GM12878 (cell line): ENCODE results near the gene KIF17. TPM values are rescaled to one million over a fixed set of nuclear protein-coding genes. Genes with fewer than 3 reads are reported as not detected.

Source experiments
- ATAC-seq: fragments of 200-7000 bp; cut with Tn5 transposase; 3 replicates; pipeline ENCODE4 v1.9.1; 2020; ENCODE audit warnings: mild to moderate bottlenecking, moderate library complexity
- BruUV-seq: library from RNA; stranded (reverse); fragments of 400-500 nt; replicated peaks from 2 replicates; lab custom pipeline; 2021; lab: Mats Ljungman, UMichigan
- CTCF ChIA-PET: fragments of 300-600 bp; sonication (Branson Sonifier 250); formaldehyde crosslinking; extraction: SDS; loops from one replicate; lab custom pipeline; 2021; ENCODE audit warnings: inconsistent platforms; lab: Yijun Ruan, JAX
- POLR2A ChIA-PET: fragments of 350-600 bp; formaldehyde crosslinking; extraction: SDS; loops from one replicate; lab custom pipeline; 2021; ENCODE audit warnings: inconsistent platforms; lab: Charles Lee
- RAD21 ChIA-PET: fragments of 300-600 bp; sonication (Branson Sonifier 250); formaldehyde crosslinking; loops from one replicate; lab custom pipeline; 2023; ENCODE audit warnings: antibody characterized with exemption; ENCODE audit not compliant: unreplicated experiment; lab: Charles Lee
- SMC1A ChIA-PET: fragments of 300-600 bp; sonication (Branson Sonifier 250); formaldehyde crosslinking; loops from one replicate; lab custom pipeline; 2023; ENCODE audit not compliant: unreplicated experiment, uncharacterized antibody; lab: Charles Lee
- DNase-seq: peaks from one replicate; pipeline ENCODE4 v3.0.0-alpha.2; 2011; ENCODE audit warnings: low read depth, low spot score
- FAIRE-seq: peaks from 3 replicates; lab custom pipeline; 2011; peaks lifted over from hg19 to GRCh38; lab: Jason Lieb, UNC
- H2AFZ ChIP-seq: 2 replicates; pipeline ENCODE4 v1.6.0; 2011; ENCODE audit warnings: low read depth, low read length, control low read depth; ENCODE audit not compliant: control insufficient read depth
- H3K27ac ChIP-seq: 2 replicates; pipeline ENCODE4 v1.5.1; 2011; ENCODE audit warnings: control low read depth; ENCODE audit not compliant: control insufficient read depth, insufficient read depth
- H3K27me3 ChIP-seq, 2 experiments: replicated peaks in 1 of 2; 2 replicates each; pipeline versions ENCODE4 v1.6.0 to v1.6.1; 2011; ENCODE audit warnings: low read length in 1 of 2; ENCODE audit not compliant: control insufficient read depth in 2 of 2, insufficient read depth in 2 of 2
- H3K36me3 ChIP-seq, 2 experiments: 2 replicates each; pipeline ENCODE4 v1.5.1; 2011; ENCODE audit warnings: low read length in 1 of 2; ENCODE audit not compliant: control insufficient read depth in 2 of 2, insufficient read depth in 2 of 2
- H3K4me1 ChIP-seq: 2 replicates; pipeline ENCODE4 v1.6.1; 2011; ENCODE audit warnings: mild to moderate bottlenecking, low read length, moderate library complexity, mixed read lengths; ENCODE audit not compliant: control insufficient read depth, insufficient read depth
- H3K4me2 ChIP-seq: 2 replicates; pipeline ENCODE4 v1.6.0; 2011; ENCODE audit warnings: control low read depth; ENCODE audit not compliant: control insufficient read depth, insufficient read depth
- H3K4me3 ChIP-seq: fragments of 200-600 bp; sonication (generic); 2 replicates; pipeline ENCODE4 v1.5.1; 2016
- H3K79me2 ChIP-seq: 2 replicates; pipeline ENCODE4 v1.6.0; 2011; ENCODE audit warnings: low read length; ENCODE audit not compliant: control insufficient read depth, insufficient read depth
- H3K9ac ChIP-seq: 2 replicates; pipeline ENCODE4 v1.8.0; 2011; ENCODE audit warnings: low read length, control low read depth, mixed read lengths; ENCODE audit not compliant: control insufficient read depth, insufficient read depth
- H3K9me3 ChIP-seq: replicated peaks from 3 replicates; pipeline ENCODE4 v1.5.1; 2011; ENCODE audit warnings: mild to moderate bottlenecking, low read length; ENCODE audit not compliant: control insufficient read depth, insufficient read depth
- H4K20me1 ChIP-seq: 2 replicates; pipeline ENCODE4 v1.6.0; 2011; ENCODE audit not compliant: control insufficient read depth, insufficient read depth
- BCL11A ChIP-seq: IDR thresholded peaks from 2 replicates; pipeline ENCODE4 v1.6.1; 2011; ENCODE audit warnings: low read depth, low read length
- BHLHE40 ChIP-seq, 2 experiments: fragments of 450-650 bp in 1 of 2; IDR thresholded peaks; 2 replicates each; pipeline ENCODE4 v1.6.1; 2011 to 2017; ENCODE audit warnings: low read depth in 2 of 2, borderline replicate concordance in 1 of 2, improper control_type of control experiment in 1 of 2, low read length in 1 of 2, mild to moderate bottlenecking in 1 of 2
- CBX3 ChIP-seq: fragments of 200-600 bp; sonication (generic); IDR thresholded peaks from 2 replicates; pipeline ENCODE4 v1.6.1; 2016; ENCODE audit warnings: low read depth, borderline replicate concordance
- CBX5 ChIP-seq: sonication (generic); IDR thresholded peaks from 2 replicates; pipeline ENCODE4 v1.6.1; 2016; ENCODE audit warnings: low read depth, moderate library complexity, mild to moderate bottlenecking, inconsistent platforms
- CEBPB ChIP-seq, 2 experiments: fragments of 150-350 bp in 1 of 2; IDR thresholded peaks; 2 replicates each; pipeline ENCODE4 v1.6.1; 2012 to 2014; ENCODE audit warnings: low read depth in 2 of 2, low read length in 2 of 2, borderline replicate concordance in 1 of 2, inconsistent platforms in 1 of 2
- CREB1 ChIP-seq: IDR thresholded peaks from 2 replicates; pipeline ENCODE4 v1.6.1; 2012; ENCODE audit warnings: low read depth, mild to moderate bottlenecking, inconsistent platforms
- EED ChIP-seq: sonication (generic); IDR thresholded peaks from 2 replicates; pipeline ENCODE4 v1.6.1; 2016; ENCODE audit warnings: antibody characterized with exemption, low read depth
- FOXM1 ChIP-seq: IDR thresholded peaks from 2 replicates; pipeline ENCODE4 v1.6.1; 2012; ENCODE audit warnings: low read depth, mild to moderate bottlenecking, inconsistent platforms, low read length, moderate library complexity
- HDAC6 ChIP-seq: fragments of 200-600 bp; sonication (generic); IDR thresholded peaks from one replicate; pipeline ENCODE4 v1.8.0; 2017; ENCODE audit warnings: antibody characterized with exemption; ENCODE audit not compliant: unreplicated experiment
- IKZF1 ChIP-seq: fragments of 450-650 bp; conservative IDR thresholded peaks from 2 replicates; pipeline ENCODE4 v1.6.1; 2017; ENCODE audit warnings: antibody characterized with exemption, mild to moderate bottlenecking
- IRF4 ChIP-seq: IDR thresholded peaks from 2 replicates; pipeline ENCODE4 v1.6.1; 2011; ENCODE audit warnings: low read depth, low read length
- KLF5 ChIP-seq: fragments of 450-650 bp; IDR thresholded peaks from 2 replicates; pipeline ENCODE4 v1.6.1; 2014; ENCODE audit warnings: mild to moderate bottlenecking; ENCODE audit not compliant: partially characterized antibody
- NR2F1 ChIP-seq: fragments of 450-650 bp; conservative IDR thresholded peaks from 2 replicates; pipeline ENCODE4 v1.6.1; 2017; ENCODE audit warnings: mild to moderate bottlenecking
- POU2F2 ChIP-seq: IDR thresholded peaks from 3 replicates; pipeline ENCODE4 v1.6.1; 2011; ENCODE audit warnings: low read depth, mild to moderate bottlenecking, low read length, borderline replicate concordance
- STAT1 ChIP-seq: fragments of 450-650 bp; conservative IDR thresholded peaks from 2 replicates; pipeline ENCODE4 v1.6.1; 2014; ENCODE audit warnings: antibody characterized with exemption, mild to moderate bottlenecking
- TCF7 ChIP-seq: IDR thresholded peaks from 2 replicates; pipeline ENCODE4 v1.6.1; 2014; ENCODE audit warnings: antibody characterized with exemption, borderline replicate concordance
- ZNF217 ChIP-seq: fragments of 450-650 bp; IDR thresholded peaks from 2 replicates; pipeline ENCODE4 v1.6.1; 2017; ENCODE audit warnings: antibody characterized with exemption, mild to moderate bottlenecking
- ZNF24 ChIP-seq: fragments of 450-650 bp; IDR thresholded peaks from 2 replicates; pipeline ENCODE4 v1.6.1; 2017; ENCODE audit warnings: antibody characterized with exemption, mild to moderate bottlenecking
- WGBS: methylation state at CpG from one replicate; pipeline ENCODE4 v1.1.6; 2016; ENCODE audit warnings: low lambda C conversion rate; ENCODE audit not compliant: insufficient replicate concordance, insufficient coverage; ENCODE audit errors: missing lambda C conversion rate; 5-methylcytosine and 5-hydroxymethylcytosine counted together
- in situ Hi-C: fragments of 300-500 bp; cut with MboI; formaldehyde crosslinking; loops from 9 replicates; pipeline ENCODE4 v1.14.3; 2018; ENCODE audit warnings: mixed read lengths
- intact Hi-C: fragments of 100-400 bp; cut with micrococcal nuclease; formaldehyde crosslinking; loops from one replicate; pipeline ENCODE4 v1.14.2; 2022; ENCODE audit not compliant: unreplicated experiment
- polyA plus RNA-seq, 11 experiments: library from polyadenylated mRNA; depleted of rRNA in 4 of 11; unstranded in 6 of 11; stranded (reverse) in 5 of 11; fragments of >200 nt; fragmentation: Nextera tagmentation in 4 of 11; fragmentation: Illumina TruSeq in 1 of 11; extraction: Ambion mirVana in 4 of 11; extraction: Trizol in 1 of 11; gene quantifications; 1 replicate in 1 of 11; 2 replicates in 10 of 11; pipeline versions ENCODE4 v1.2.1 to v1.2.3, GENCODE V29; 2011 to 2016; ENCODE audit warnings: inconsistent platforms in 2 of 11, missing spikeins in 2 of 11, low read depth in 1 of 11
- total RNA-seq, 4 experiments: library from RNA; depleted of rRNA in 3 of 4; stranded (reverse); fragments of >200 nt in 3 of 4; fragmentation: Illumina TruSeq in 1 of 4; extraction: Trizol in 1 of 4; gene quantifications; 2 replicates each; pipeline versions ENCODE4 v1.2.1 to v1.2.3, GENCODE V29; 2013 to 2021
- TF ChIP-seq, protein P1 (sequence below): fragments of 450-650 bp; IDR thresholded peaks from 2 replicates; pipeline ENCODE4 v1.6.1; 2017; ENCODE audit warnings: mild to moderate bottlenecking, low read depth, inconsistent platforms; ENCODE audit not compliant: poor library complexity, severe bottlenecking

The KIF17 gene
- total and polyA plus RNA-seq, 10 of the 15 experiments (the other 5 are each of a cell fraction or from before 2014, with no cell fraction given): 0.01 to 0.10 (median 0.03) TPM; not detected in 7

DNA sequence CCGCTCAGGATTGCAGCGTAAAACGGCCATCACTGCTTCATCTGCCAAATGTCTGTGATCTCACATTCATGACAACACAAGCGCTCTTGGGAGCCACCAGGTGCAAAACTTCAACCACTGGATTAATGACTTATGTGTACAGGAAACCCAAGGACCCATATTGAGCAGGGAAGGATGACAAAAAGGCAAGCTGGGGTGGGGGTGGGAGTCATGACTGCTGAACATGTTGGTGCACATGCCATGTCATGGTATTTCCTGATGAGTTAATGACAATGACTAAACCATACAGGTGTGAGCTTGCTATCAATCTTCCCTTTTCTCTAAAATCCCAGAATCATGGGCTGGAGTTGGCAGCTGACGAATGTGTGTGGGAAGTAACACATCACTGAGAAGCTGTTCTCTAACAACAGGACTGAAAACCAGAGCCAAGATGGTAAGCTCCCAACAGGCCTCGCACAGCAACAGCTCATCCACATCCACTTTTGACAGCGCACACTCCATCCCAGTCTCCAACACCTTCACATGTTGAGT, 17.8 kb upstream of the KIF17 start:
- in situ Hi-C loops (no loop called here), intact Hi-C loops (no loop called here)
- TF ChIP-seq CEBPB (IDR thresholded peaks at IDR 0.05; ENCODE audit: borderline replicate concordance in 1 of 2, low read depth in 2 of 2, low read length in 2 of 2) (no peak), ZNF24 (no peak), IKZF1 (no peak), FOXM1 (no peak), CBX3 (no peak), CBX5 (no peak), TCF7 (no peak), CREB1 (no peak), NR2F1 (no peak), STAT1 (no peak), POU2F2 (no peak), KLF5 (no peak), EED (no peak), IRF4 (no peak), BCL11A (no peak), ZNF217 (no peak), BHLHE40 (IDR thresholded peaks at IDR 0.05; ENCODE audit: borderline replicate concordance in 1 of 2, low read depth in 2 of 2, low read length in 1 of 2) (no peak), HDAC6 (no peak)
- TF ChIP-seq, protein P1, sequence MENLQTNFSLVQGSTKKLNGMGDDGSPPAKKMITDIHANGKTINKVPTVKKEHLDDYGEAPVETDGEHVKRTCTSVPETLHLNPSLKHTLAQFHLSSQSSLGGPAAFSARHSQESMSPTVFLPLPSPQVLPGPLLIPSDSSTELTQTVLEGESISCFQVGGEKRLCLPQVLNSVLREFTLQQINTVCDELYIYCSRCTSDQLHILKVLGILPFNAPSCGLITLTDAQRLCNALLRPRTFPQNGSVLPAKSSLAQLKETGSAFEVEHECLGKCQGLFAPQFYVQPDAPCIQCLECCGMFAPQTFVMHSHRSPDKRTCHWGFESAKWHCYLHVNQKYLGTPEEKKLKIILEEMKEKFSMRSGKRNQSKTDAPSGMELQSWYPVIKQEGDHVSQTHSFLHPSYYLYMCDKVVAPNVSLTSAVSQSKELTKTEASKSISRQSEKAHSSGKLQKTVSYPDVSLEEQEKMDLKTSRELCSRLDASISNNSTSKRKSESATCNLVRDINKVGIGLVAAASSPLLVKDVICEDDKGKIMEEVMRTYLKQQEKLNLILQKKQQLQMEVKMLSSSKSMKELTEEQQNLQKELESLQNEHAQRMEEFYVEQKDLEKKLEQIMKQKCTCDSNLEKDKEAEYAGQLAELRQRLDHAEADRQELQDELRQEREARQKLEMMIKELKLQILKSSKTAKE: no peak
- DNase-seq: no peak
- ATAC-seq: no peak
- WGBS: 97% methylated on average over 7 of the region's 7 CpGs
- Histone ChIP-seq H3K36me3 (peaks cover 0 to 7% of the 10 kb centered on the region in 2 experiments; a peak in 3 of 4 replicates), H2AFZ (no peak overlapping the region), H3K9me3 (no peaks in the 10 kb centered on the region), H3K79me2 (no peaks in the 10 kb centered on the region), H3K4me2 (no peak overlapping the region), H3K27ac (no peak overlapping the region), H3K9ac (no peak overlapping the region), H3K27me3 (peaks cover 4 to 7% of the 10 kb centered on the region in 2 experiments; a peak in 3 of 4 replicates), H3K4me3 (no peak overlapping the region), H4K20me1 (0 out of 2 replicates have a peak, but pooled peaks cover 1% of the 10 kb centered on the region), H3K4me1 (peaks cover 10% of the 10 kb centered on the region)
- no peak for FAIRE-seq
- RAD21 ChIA-PET: no interaction called here
- SMC1A ChIA-PET: interaction anchor here (0.6 kb wide), 2 partner anchors 44 to 551 kb away, joined by 3 to 4 read pairs; no protein-coding TSS in a partner anchor
- CTCF ChIA-PET: interaction anchor here (0.8 to 1.0 kb wide), 2 partner anchors 10 to 39 kb away, joined by 4 read pairs; no protein-coding TSS in a partner anchor
- BruUV-seq: no TSS peak
- POLR2A ChIA-PET: interaction anchor here (0.6 kb wide), 3 partner anchors 213 to 344 kb away, joined by 3 to 4 read pairs (median 3); no protein-coding TSS in a partner anchor
